GM21825 (cell line): ENCODE measurements around the gene ENSA.
"Not testable (repeated sequence)": the region's sequence is repeated elsewhere in the genome, so short reads cannot be mapped to it uniquely, and the experiment has no call there.

Experiments
- ATAC-seq: cut with Tn5 transposase; IDR thresholded peaks from one replicate; pipeline ENCODE4 v1.9.1; 2021; ENCODE audit warnings: mild to moderate bottlenecking, moderate library complexity; ENCODE audit not compliant: unreplicated experiment

The ENSA gene, protein sequence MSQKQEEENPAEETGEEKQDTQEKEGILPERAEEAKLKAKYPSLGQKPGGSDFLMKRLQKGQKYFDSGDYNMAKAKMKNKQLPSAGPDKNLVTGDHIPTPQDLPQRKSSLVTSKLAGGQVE

DNA sequence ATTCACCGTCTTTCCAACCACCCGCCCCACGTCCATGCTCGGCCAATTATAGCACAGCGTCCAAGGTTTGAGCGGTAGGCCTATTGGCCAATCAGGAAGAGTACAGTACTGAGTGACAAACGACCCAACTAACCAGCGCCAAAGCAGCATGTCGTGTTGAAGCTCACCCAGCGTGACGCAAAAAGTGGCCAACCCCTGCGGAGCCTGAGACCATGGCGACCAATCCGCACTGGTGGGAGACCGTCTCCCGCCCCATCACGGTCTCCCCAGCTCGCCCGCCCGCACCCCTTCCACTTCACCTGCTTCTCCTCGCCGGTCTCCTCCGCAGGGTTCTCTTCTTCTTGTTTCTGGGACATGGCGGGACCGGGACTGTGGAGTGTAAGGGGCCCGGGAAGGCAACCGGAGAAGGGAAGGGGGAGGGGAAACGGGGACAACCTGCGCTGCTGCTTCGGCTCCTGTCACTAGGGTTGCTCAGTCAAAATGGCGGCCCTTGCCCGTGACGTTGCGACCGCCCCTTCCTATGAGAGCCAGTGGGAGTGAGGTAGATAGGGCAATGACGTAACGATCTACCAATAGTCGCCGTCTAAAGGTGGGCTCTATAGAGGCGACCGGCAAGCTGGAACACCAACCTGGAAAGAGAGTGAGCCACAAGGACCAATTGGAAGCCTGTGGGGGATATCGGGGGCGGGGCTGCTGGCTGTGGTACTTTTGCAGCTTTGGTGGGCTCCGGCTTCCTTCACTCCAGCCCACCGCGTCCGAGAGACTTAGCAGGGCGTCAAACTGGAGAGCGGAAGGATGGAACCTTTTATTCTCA lies at the start of gene ENSA:
Gene ENSA (minus strand): TSS at position 498 of the 814 bp plus-strand sequence. CDS start 142 bp downstream, at position 356.
- peak; percentile 90 for ATAC-seq

DNA sequence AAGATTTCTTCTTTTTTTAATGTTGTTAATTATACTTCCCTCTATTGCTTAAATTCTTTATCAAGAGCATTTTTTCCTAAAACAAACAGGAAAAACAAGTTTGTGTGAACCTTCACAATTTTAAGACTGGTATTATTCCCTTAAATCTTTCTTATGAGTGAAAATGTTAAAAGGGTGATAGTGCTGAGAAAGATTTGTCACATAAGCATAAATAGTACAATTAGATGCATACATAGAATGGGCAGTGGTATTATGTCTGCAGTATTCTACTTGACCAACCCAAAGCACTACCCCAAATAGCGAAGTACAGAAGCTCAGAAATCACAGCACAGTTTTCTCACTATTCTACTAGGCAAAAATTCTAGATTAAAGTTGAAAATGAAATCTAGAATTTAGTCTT lies 49.6 kb upstream of the ENSA start:
- no peak for ATAC-seq

DNA sequence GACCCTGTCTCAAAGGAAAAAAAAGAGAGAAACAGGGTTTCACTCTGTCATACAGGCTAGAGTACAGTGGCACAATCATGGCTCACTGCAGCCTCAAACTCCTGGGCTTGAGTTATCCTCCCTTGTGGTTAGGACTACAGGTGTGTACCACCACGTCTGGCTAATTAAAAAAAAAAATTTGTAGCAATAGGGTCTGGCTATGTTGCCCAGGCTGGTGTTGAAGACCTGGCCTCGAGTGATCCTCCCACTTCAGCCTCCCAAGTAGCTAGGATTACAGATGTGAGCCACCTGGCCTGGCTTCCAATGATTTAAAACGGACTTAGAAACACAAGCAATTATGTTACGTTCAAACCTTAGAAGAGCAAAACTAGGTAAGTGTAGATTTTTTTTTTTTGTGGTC lies 45.5 kb upstream of the ENSA start:
- ATAC-seq, result no peak

- no peak for ATAC-seq
Observed at GRCh38 chr1:150663321-150663720, 33.9 kb upstream of the ENSA start.

DNA sequence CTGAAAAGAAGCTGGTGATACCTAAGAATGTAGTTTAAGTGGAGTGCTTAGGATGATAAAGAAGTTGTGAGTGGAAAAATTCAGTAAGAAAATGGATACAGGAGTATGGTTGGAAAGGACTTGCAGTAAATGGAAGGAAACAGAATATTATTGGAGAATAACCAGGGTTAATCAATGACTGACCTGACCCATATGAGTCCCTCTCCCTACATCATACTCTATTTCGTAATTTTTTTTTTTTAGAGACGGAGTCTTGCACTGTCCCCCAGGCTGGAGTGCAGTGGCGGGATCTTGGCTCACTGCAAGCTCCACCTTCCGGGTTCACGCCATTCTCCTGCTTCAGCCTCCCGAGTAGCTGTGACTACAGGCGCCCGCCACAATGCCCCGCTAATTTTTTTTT lies 33.4 kb upstream of the ENSA start:
- no peak for ATAC-seq

DNA sequence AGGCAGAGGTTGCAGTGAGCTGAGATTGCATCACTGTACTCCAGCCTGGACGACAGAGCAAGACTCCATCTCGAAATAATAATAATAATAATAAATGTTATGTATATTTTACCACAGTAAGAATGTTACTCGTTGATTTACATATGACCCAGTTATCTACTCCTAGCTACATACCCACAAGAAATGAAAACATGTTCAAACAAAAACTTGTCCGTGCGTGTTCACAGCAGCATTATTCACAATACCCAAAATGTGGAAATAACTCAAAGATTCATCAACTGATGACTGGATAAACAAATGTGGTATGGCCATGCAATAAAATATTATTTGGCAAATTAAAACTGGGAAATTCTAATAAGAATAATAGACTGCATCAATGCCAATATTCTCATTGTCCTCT lies 31.7 kb upstream of the ENSA start:
- no peak for ATAC-seq

- ATAC-seq, result no peak
Observed at GRCh38 chr1:150660584-150660983, 31.2 kb upstream of the ENSA start.

DNA sequence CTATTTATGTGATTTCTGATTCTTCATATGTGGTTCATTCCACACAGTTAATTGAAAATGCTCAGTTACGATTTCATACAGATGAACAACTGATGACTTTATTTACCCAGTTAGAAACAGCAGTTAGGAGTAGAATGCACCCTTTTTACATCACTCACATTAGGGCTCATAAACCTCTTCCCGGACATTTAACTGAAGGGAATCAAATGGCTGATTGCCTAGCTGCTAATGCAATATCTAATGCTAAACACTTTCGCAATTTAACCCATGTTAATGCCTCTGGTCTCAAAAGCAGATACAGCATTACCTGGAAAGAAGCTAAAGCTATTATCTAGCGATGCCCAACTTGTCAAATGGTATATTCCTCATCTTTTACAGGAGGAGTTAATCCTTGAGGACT lies 27.7 kb upstream of the ENSA start:
- not testable (repeated sequence) for ATAC-seq

GRCh38 chr1:150654635-150655034 lies 25.2 kb upstream of the ENSA start:
- ATAC-seq, result not testable (repeated sequence)

GRCh38 chr1:150650193-150650592 lies 20.8 kb upstream of the ENSA start:
- ATAC-seq, result no peak

GRCh38 chr1:150649441-150650075 lies 20.1 kb upstream of the ENSA start:
- ATAC-seq, result no peak

DNA sequence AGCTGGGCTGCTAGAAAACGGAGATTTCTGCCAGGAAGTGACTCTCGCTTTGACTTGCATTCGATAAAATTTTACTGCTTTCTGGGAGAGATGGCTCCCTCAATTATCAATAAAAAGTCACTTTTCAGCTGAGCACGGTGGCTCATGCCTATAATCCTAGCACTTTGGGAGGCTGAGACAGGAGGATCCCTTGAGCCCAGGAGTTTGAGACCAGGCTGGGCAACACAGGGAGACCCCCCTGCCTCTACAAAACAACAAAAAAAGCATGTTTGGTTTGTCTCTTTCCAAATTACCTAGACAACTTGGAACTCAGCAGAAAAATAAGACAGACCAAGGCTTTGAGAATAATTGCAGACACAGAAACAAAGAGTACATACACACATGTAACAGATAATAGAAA lies 12.9 kb upstream of the ENSA start:
- no peak for ATAC-seq

DNA sequence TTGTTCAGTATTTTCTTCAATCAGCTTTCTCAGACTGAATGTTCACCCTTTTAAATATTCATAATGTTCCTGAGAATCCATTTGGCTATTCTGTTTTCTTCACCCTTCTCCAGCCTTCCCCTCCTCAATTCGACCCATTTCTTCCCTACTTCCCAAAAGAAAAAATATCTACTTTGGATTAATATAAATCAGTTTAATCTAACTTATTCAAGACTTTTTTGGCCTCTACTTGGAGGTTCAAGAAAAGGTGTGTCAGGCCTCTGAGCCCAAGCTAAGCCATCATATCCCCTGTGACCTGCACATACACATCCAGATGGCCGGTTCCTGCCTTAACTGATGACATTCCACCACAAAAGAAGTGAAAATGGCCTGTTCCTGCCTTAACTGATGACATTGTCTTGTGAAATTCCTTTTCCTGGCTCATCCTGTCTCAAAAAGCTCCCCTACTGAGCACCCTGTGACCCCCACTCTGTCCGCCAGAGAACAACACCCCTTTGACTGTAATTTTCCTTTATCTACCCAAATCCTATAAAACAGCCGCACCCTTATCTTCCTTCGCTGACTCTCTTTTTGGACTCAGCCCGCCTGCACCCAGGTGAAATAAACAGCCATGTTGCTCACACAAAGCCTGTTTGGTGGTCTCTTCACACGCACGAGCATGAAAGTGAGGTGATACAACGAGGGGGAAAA lies 11.9 kb upstream of the ENSA start:
- not testable (repeated sequence) for ATAC-seq

- not testable (repeated sequence) for ATAC-seq
Observed at GRCh38 chr1:150638430-150638829, 9.0 kb upstream of the ENSA start.

- not testable (repeated sequence) for ATAC-seq
Observed at GRCh38 chr1:150634839-150635622, 5.6 kb upstream of the ENSA start.

GRCh38 chr1:150628766-150629114 lies 672 bp downstream of the ENSA start:
- ATAC-seq, result no peak

- no peak for ATAC-seq
Observed at GRCh38 chr1:150627826-150628410, 1.5 kb downstream of the ENSA start.

DNA sequence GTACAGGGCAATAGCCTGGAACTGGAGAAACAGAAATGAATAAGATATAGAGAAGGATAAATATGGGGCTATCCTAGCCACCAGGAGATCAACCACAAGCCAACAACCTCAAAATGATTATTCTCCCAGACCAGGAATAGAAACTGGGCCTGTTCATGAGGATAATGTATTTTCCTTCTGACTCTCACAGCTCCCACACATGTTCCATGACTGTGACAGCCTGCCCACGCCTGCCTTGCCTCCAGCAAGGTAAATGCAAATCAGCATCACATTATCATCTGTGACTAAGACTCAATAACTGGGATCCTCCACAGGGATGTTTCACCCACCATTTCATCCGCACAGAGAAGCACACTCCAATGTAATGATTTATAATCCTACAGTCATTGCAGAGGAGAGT lies 3.3 kb downstream of the ENSA start:
- no peak for ATAC-seq

- ATAC-seq, result not testable (repeated sequence)
Observed at GRCh38 chr1:150624546-150624945, 4.9 kb downstream of the ENSA start.

- ATAC-seq, result not testable (repeated sequence)
Observed at GRCh38 chr1:150624134-150624533, 5.3 kb downstream of the ENSA start.
